NCI-H2171 treated with DMSO at 0.1 percent for 48 hours (cell line): ENCODE measurements around the gene KANSL1.

Experiments used
- DNase-seq: peaks from one replicate; lab custom pipeline; 2025; lab: John Stamatoyannopoulos, UW

Gene KANSL1

GRCh38 chr17:46167267-46167666, 26.0 kb downstream of the KANSL1 start:
- no peak for DNase-seq

GRCh38 chr17:46166692-46167249, 26.5 kb downstream of the KANSL1 start:
- no peak for DNase-seq

DNA sequence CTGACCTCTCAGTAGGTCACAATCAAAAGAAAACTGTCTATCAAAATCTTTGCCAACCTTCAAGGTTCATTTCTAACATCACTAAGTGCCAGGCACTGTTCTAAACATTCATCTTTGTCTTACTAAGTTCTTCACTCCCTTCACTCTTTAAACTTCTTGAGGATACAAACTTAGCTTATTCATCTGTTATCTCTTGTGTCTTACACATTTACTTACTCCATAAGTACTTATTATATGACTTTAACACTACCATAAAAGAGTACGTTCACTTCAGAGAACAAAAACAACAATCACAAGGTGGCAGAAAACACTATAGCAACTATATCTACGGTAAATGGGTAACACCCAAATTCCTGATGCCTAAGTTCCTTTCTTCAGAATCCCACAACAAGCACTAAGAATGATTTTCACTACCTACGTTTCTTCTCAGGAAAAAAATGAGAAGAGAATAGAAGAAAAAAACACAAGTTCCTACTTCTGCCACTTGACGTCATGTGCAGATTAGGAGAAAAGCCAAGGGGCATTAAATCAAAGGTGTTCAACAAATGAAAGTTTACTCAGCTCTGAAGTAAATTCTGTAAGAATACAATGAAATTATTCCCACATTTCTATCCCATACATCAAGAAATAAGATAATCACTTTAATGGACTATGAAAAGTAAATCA, 29.2 kb downstream of the KANSL1 start:
- DNase-seq: peak; percentile 11

DNA sequence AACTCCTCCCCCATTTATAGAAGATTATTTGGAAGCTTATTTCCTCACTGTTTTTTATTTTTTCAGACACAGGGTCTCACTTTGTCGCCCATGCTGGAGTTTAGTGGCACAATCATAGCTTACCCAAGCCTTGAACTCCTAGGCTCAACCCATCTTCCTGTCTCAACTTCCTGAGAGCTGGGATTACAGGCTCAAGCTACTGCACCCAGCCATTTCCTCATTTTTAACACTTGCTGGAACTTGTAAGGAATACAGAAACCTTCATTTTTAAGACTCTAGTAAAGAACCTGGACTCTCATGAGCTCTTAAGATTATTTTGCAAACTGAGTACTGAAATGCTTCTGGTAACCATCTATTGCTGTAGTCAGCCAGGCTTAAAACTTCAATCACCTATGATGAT, 29.9 kb downstream of the KANSL1 start:
- DNase-seq: no peak

- no peak for DNase-seq
Observed at GRCh38 chr17:46162866-46163265, 30.4 kb downstream of the KANSL1 start.

DNA sequence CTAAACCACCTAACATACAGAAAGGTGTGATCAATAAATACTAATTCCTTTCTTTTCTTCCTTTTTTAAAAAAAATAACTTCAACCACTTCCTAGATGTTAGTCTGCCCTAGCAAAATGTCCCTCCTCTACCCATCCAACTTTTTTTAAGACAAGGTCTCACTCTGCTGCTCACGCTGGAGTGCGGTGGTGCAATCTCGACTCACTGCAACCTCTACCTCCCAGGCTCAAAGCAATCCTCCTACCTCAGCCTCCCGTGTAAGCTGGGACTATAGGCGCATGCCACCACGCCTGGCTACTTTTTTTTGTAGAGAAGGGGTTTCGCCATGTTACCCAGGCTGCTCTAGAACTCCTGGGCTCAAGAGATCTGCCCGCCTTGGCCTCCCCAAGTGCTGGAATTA, 33.1 kb downstream of the KANSL1 start:
- DNase-seq: no peak

- DNase-seq: no peak
Observed at GRCh38 chr17:46159686-46160085, 33.5 kb downstream of the KANSL1 start.

GRCh38 chr17:46158323-46159296, 34.6 kb downstream of the KANSL1 start:
- DNase-seq: peak; percentile 99

DNA sequence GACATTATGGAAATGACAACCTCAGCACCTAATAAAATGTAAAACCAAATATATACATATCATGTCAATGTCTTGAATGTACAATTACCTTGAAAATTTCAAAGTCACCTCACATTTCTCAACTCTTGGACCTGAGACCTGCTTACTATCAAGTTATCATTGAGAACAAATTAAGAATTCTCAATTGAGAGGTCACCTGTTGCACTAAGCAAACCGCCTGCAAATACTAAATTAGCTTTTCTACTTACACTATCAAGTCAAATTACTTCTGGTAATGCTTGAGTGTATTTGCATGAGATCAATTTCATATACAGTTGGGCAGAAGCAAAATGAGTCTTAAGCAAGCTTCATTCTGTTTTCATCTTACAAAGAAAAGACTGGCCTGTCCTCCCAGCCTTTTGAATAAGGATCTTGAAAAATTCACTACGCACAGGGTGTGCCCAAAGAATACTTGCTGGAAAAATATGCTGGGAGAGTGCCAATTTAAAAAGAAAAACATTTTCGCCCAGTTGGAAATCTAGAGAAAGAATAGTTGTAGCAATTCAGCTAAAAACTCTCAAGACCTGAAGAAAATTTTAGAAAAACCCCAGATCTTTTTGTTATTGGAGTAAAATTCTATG, 35.7 kb downstream of the KANSL1 start:
- DNase-seq: peak; percentile 69

DNA sequence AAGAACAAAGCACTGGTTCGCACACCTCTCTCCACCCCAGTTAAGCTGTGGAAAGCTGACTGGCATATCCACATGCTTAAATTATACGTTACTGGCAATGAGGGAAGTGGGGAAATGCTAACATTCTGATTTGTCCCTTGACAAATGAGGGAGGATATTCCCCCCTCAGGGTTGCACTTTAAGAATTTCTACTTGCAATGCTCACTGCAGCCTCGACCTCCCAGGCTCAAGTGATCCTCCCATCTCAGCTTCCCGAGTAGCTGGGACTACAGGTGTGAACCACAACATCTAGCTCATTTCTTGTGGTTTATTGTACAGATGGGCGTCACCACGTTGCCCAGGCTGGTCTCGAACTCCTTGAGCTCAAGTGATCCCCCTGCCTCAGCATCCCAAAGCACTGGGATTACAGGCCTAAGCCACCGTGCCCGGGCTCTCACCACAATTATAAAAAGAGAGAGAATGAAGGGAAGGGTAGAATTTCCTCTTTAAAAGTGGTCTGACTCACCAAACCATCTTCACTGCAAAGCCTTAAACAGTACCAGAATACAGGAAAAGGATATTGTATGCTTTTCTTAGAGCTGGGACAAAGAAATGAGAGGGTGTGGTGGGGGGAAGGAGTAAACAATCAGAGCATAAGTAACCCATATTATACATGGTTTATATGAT, 38.9 kb downstream of the KANSL1 start:
- DNase-seq: no peak

- DNase-seq: peak; percentile 22
Observed at GRCh38 chr17:46152423-46152822, 40.8 kb downstream of the KANSL1 start.

GRCh38 chr17:46151762-46152161, 41.5 kb downstream of the KANSL1 start:
- no peak for DNase-seq

GRCh38 chr17:46150216-46150963, 42.8 kb downstream of the KANSL1 start:
- no peak for DNase-seq

GRCh38 chr17:46148247-46148646, 45.0 kb downstream of the KANSL1 start:
- DNase-seq: peak; percentile 26

- DNase-seq: no peak
Observed at GRCh38 chr17:46147296-46147695, 45.9 kb downstream of the KANSL1 start.

- DNase-seq: no peak
Observed at GRCh38 chr17:46144246-46144645, 49.0 kb downstream of the KANSL1 start.

DNA sequence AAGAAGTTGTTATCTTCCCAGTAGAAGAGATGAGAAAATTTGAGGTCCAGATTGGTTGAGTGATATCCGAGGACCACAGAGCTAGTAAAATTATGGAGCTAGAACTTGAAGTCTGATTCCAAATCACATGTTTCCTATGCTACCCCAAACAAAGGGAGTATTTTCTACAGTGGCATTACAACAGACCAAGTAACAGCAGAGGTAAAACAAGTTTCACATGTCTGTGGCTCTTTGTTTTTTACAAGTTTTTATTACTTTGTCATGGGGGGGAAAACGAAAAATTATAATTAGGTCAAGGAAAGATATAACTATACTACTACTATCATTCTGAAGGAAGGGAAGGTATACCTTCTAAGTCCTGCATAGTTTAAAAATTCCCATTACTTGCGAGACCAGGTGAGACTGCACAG, 49.4 kb downstream of the KANSL1 start:
- DNase-seq: no peak

DNA sequence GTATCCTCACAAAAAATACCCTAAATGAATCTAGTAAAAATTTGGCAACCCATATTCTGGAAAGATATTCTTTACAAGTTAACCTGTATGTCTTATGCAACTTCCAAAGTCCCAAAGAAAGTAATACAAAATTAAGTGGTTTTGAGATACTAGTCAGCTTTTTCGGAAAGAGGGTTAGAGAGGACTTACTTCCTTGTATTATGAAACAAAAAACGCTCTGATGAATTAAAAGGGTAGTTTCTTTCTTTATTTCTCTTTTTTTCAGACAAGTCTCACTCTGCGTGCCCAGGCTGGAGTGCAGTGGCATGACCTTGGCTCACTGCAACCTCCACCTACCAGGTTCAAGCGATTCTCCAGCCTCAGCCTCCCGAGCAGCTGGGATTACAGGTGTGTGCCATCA, 51.6 kb downstream of the KANSL1 start:
- DNase-seq: no peak

GRCh38 chr17:46140645-46141197, 52.5 kb downstream of the KANSL1 start:
- no peak for DNase-seq

DNA sequence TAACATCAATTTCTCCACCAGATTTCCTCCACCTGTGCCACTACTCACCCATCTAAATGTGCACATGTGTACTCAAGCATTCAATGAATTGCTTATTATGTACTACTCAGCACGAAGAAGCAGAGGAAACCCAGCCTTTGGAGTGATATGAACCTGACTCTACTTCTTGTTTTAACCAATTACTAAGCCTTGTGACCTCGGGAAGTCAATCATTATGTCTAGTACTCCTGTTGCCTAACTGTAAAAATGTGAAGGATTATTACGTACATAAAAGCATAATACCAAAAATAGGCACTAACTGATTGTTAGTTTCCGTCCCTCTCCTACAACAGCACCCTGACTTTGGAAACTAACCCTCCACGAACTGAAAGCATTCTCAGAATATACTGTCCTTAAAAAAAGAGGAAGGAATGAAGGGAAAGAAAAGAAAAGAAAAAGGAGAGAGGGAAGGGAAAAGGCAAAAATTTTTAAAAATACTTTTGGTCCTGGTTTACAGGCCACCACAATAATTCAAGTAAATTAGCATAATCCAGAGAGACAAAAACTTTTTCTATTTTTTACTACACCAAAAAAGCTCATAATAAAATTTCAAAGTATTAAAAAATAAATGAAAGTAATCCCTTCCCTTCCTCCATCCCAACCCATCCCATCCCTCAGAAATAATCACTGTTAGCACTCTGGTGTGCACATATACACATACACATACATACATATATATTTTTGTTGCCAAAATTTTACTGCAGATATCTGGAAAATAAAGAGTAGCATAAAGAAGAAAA, 53.6 kb downstream of the KANSL1 start:
- DNase-seq: peak; percentile 21
